ENCODE measurements around the gene CNOT10.
"Not testable (repeated sequence)": the region's sequence is repeated elsewhere in the genome, so short reads cannot be mapped to it uniquely, and the experiment has no call there.

CNOT10 gene

GRCh38 chr3:32698506-32698905 lies 13.5 kb downstream of the CNOT10 start:
- DNase-seq = no peak

GRCh38 chr3:32699429-32699828 lies 14.4 kb downstream of the CNOT10 start:
- no peak for DNase-seq

DNA sequence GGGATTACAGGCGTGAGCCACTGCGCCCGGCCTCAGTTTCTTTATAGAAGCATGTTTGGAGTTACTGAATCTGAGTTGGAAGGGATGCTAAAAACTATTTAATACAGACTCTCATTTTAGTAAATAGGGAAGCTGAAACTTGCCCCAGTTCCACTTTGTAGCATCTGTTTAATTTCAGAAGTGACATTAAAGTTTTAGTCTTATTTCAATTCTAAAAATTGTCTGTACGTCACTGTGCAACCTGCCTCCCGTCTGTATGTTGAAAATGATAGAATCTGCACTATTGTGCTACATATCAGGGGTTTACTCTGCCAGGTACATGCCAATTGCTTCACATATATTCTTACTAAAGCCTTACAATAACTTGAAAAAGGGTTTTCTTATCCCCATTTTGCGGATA lies 15.3 kb downstream of the CNOT10 start:
- no peak for DNase-seq

DNA sequence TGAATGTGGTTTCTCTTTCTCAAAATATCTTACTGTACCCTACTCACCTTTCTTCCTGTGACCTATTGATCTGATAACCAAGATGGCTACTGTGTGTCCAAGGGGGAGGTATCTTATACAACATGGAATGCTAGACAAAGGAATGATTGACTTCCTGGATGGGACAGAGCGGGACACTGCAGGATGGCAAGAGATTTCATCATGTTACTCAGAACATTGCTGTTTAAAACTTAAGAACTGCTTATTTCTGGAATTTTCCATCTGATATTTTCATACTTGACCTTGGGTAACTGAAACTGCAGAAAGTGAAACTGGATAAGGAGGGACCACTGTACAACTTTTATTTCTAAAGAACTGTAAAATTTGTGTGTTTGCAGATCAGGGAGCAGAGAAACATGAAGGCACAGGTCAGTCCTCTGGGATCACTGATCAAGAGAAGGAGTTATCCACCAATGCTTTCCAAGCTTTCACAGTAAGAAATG lies 18.5 kb downstream of the CNOT10 start:
- no peak for DNase-seq

- DNase-seq = no peak
Observed at GRCh38 chr3:32705232-32705631, 20.2 kb downstream of the CNOT10 start.

DNA sequence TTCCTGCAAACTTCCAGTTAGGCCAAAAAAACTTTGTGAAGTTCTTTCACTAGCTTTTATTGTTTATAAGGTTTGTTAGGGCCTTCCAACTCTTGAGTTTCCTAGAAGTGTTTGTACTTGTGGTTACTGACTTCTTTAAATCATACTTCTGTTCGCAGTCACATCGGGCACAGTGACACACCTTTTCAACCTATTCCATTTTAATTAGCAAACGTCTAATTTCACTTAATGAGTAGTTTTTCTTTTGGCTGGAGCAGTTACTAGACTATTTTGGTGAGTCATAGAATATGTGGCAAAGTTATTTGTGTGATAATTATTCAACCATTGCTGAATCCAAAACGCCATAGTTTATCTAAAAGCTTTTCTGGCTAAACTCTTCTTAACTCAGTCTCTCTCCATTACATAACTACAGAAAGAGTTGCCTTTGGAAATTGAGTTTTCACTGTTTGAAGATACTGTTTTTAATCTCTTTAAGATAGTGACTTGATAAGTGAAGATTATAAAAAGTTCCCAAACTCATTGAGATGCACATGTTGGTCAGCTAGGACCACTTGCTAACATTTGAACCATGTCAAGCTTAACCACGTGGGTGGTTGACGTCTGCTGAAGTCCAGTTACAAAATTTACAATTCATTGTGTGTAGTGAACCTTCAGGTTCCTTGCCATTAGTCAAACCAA lies 21.5 kb downstream of the CNOT10 start:
- no peak for DNase-seq

DNA sequence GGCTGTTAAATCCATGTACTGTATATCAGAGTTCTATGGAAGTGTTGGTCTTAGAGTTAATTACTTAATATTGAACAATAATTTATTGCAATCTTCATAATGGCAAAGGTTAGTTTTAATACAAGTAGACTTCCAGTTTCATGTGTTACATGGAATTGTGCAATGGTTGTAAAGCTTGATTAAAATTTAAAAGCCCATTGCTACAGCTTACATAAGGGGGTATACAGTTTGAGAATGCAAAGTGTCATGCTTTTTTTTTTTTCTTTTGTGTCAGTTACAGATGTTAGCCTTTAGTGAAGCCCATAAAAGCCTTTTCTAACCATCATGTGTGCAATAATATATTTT lies 22.0 kb downstream of the CNOT10 start:
- no peak for DNase-seq

DNA sequence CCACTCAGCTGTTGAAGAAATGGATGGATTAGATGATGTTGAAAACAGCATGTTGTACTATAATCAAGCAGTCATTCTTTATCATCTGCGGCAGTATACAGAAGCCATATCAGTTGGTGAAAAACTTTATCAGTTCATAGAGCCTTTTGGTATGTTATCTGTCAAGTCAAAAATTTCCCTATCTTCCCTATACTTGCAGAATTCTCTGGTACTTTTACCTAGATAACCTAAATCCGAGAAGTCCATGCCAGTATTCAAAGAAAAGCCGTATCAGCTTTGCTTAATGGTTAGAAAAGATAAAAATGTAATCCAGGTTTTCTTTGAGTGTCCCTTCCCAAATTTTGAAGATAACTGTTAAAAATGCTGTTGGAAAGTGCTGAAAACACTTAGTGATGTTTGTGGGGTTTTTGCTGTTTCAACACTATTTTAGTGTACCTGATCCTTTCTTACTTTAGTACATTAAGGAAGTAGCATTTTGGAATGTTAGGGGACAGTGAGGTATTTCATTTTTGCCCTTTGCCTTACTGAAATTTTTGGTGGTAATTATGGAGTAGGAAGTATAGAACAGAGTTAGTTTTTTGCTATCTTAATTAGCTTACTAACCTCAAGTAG lies 23.8 kb downstream of the CNOT10 start:
- no peak for DNase-seq

DNA sequence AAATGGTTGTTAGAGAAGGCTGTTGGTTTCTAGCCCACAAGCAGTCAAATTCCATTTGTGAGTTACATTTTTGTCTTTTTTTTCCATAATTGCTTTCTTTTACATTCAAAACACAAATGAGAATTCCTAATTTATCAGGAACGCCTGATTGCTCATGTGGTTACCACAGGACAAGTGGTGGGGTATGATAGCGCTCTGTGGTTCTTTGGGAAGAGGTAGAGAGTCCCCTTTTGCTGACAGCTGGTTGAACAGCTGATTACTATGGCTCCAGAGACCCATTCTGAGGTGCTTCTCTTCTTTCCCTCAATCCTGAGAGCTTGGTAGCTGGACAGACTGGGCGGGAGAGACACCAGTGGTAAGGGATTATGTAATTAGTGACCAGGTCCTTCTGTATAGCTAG lies 24.4 kb downstream of the CNOT10 start:
- DNase-seq = no peak

DNA sequence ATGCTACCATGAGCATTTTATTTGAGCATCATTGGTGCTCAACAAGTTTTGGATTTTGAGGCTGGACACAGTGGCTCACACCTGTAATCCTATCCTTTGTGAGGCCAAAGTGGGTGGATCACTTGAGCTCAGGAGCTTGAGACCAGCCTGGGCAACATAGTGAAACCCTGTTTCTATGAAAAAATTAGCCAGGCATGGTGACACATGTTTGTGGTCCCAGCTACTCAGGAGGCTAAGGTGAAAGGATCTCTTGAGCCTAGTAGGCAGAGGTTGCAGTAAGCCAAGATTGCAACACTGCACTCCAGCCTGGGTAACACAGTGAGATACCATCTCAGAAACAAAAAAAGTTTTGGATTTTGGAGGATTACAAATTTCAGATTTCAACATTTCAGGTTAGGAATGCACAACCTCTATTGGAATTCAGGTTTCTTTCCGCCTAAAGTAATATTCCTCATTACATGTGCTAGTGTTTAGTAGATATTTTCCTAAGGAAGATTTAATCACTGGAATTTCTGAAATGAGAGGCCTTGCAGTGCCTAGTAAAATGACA lies 27.6 kb downstream of the CNOT10 start:
- peak; percentile 1 for DNase-seq

DNA sequence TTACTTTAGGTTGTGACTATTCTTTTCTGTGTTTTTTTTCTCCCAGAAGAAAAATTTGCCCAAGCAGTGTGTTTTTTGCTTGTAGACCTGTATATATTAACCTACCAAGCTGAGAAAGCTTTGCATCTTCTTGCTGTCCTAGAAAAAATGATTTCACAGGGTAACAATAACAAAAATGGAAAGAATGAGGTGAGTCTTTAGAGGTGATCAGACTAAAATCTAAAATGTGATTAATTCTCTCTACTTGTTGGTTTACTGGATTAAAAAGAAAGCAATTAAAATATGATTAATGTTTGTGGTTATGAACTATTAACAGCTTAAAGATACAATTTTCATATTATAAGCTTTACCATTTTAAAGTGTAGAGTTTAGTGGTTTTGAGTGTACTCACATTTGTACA lies 28.2 kb downstream of the CNOT10 start:
- DNase-seq = no peak

DNA sequence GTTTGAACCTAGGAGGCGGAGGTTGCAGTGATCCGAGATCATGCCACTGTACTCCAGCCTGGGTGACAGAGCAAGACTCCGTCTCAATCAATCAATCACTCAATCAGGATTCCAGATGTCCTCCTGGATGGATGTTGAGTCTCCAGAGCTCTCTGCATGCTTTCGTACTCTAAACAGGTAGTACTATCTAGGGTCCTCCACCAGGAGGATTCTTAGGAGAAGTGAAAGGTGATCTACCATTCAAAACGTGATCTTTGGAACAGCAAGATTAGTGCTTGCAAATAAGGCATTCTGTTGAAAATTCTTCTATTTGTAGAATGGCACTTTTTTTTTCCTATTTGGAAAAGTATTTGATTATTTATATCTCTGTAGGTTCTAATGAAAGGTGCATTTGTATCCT lies 34.3 kb downstream of the CNOT10 start:
- DNase-seq = no peak

GRCh38 chr3:32719931-32720330 lies 34.9 kb downstream of the CNOT10 start:
- no peak for DNase-seq

DNA sequence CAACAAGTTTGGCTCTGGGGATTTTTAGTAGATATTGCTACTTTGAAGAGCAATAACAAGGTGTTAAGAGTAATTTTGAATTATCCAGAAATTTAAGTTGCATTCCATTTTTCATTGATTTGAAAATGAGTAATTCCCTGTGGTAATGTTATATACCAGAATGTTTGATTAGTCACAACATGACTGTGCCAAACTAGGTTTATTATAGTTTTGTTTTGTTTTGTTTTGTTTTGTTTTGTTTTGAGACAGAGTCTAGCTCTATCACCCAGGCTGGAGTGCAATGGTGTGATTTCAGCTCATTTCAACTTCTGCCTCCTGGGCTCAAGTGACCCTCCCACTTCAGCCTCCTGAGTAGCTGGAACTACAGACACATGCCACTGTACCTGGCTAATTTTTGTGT lies 40.7 kb downstream of the CNOT10 start:
- DNase-seq = no peak

DNA sequence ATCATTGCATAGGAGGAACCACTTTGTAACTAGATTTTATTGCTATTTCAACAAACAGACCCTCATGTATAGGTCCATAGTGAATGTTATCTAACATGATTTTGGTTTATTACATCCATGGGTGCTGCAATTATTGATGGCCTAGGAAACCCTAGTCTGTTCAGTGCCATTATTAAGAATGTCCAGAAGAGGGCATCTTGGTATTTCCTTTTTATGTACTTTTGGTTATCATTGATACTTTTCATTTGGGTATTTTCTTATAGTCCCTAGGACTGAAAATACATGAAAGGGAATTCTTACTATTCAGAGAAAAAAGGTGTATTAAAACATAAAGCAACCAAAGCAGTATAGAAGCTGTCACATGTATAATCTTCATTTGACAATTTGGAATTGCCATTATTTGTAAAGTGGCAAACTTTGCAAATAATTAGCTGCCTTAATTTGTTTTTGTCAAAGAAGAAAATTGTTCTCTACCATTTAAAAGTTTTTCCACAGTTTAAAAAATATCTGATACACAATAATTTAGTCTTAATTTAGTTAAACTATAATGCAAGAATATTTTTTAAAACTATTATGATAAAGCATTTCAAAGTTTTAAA lies 48.7 kb downstream of the CNOT10 start:
- no peak for DNase-seq

GRCh38 chr3:32734756-32735155 lies 49.8 kb downstream of the CNOT10 start:
- DNase-seq = no peak

DNA sequence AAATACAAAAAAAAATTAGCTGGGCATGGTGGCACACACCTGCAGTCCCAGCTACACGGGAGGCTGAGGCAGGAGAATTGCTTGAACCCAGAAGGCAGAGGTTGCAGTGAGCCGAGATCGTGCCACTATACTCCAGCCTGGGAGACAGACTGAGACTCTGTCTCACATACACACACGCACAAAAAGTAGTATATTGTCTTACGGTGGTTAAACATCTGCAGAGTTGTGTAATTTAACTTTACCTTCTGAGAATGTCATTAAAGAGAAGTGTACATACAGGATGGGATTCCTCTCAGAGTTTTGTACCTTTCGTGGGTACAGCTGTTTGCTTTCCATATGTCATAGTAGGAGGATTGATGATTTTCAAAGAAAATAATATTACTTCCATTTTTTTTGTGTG lies 58.5 kb downstream of the CNOT10 start:
- not testable (repeated sequence) for DNase-seq

DNA sequence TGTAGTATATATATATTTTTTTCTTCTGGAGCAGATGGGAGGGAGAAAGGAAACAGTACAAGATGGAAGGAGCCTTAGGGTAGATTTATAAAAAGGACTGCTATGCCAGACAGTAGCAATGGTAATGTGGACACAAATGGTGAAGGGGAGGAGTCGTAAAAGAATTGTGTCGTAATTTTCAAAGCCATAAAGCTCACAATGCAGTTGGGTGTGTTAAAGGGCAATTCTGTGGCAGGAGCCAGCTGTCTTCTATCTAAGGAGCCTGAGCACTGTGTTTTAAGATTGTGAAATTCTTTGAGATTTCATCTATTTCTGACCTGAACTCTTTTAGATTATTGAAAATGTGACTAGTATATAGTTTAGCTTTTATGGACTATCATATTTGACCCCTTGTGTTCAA lies 58.9 kb downstream of the CNOT10 start:
- no peak for DNase-seq

DNA sequence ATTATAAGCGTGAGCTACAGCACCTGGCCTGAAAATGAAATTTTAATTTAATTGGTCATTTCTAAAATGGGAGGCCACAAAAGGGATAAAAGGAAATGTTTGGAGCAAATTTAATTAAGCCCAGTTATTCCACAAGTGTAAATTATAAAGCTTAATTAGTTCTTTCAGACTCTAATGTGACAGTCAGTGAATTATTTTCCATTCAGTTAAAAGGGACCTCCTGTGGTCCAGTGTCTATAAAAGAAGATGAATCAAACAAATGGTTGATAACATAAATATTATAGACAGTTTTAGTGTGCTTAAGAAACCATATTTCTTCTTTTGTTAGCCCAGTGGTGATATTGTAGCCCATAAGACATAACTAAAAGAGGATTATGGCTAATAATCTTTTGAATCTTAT lies 66.4 kb downstream of the CNOT10 start:
- no peak for DNase-seq

GRCh38 chr3:32755761-32756160 lies 70.8 kb downstream of the CNOT10 start:
- DNase-seq = no peak

DNA sequence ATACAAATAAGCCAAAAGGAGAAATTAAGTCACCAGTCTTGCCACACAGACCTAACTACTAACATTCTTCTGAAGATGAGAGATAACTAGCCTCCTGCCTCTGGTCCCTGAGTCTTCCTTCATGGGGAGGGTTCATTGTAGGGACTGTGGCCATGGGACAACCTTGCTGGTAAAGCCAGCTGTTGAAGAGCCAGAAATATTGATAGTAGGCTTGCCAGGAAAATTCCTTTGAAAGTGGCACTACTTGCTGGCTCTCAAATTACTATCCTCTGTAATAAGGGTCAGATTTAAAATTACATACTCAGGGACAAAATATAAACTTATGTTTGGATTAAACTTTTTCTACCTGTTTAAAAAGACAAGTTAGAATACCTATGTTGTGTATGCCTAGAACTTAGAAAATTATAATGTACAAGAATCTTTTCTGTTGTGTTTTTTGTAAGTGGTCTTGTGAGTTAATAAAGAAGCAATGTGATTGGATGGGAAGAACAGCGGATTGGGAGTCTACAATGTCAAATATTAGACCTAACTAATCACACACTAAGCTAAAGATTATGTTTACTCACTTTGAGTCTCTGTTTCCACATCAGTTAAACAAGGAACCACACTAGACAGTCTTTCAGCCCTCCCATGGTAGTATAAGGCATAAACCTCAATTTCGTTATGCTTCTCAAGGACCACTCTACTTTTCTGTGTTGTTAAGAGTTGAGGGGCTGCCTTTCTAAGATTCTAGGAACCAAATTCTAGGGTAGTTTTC lies 72.8 kb downstream of the CNOT10 start:
- no peak for DNase-seq

DNA sequence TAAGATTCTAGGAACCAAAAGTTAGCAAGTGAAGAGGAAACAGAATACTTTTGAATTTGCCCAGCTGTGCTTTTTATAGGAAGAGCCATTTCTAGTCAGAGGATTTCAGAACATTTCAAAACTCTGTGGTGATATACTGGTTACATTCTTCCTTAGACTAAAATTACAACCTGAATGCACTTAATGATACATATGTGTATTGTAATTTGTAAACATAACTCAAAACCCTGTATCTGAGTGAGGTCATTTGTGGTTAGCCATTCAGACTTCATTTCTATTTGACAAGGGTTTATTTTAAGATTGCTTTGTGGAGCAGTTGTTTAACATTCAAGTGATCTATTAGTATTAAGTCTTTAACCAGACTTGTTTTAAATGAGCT lies 73.4 kb downstream of the CNOT10 start:
- no peak for DNase-seq

DNA sequence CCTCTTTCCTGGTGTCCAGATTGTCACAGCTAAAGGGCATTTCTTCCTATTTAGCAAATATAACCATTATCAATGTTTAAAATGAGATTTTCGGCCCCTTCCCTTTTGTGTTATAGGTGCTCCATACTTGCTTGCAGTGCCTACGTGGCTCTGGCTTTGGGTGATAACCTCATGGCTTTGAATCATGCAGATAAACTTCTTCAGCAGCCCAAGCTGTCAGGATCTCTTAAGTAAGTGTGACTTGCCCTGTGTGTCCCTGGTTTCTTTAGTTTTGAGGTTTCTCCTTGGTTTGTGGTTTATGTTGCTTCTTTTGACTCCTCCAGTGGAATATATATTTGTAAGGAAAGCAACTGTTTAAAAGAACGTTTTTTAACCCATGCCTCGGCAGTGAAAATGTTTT lies 74.4 kb downstream of the CNOT10 start:
- no peak for DNase-seq

DNA sequence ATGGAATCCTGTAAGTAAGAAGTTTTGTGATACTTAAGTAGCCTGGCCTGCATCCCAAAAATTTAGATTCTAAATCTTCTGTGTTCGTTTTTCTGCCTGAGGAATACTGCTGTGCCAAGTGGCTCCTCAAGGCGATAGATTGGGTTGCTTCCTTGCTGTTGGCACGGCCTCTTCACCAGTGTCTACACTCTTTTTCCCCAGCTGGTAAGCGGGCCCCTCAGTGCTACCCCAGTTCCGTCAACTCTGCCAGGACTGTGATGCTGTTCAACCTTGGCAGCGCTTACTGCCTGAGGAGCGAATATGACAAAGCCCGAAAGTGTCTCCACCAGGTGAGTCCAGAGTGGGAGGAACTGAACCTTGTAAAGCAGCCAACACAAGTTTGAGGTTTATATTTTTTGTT lies 79.5 kb downstream of the CNOT10 start:
- DNase-seq = no peak

Measured in NK-92 treated with Interleukin-12 subunit alpha and Interleukin-12 subunit beta, amount 100 ng/mL, for 24 hours (cell line).